GM18951 (cell line): ENCODE measurements around the gene ARMS2.

Source experiments
- POLR2A ChIP-seq: IDR thresholded peaks from 4 replicates; pipeline ENCODE4 v1.6.1; 2011; ENCODE audit warnings: mild to moderate bottlenecking; ENCODE audit not compliant: insufficient read length, insufficient read depth; ENCODE audit errors: extremely low read depth
- in situ Hi-C: fragments of 300-500 bp; cut with MboI; formaldehyde crosslinking; loops from one replicate; pipeline ENCODE4 v1.12.0; 2022; ENCODE audit warnings: low sequenced_read_pairs, mixed read lengths, inconsistent platforms; ENCODE audit not compliant: unreplicated experiment

Gene ARMS2

GRCh38 chr10:122468926-122469781, 14.7 kb downstream of the ARMS2 start:
- TF ChIP-seq POLR2A = no peak
- in situ Hi-C loops = no loop called here

- TF ChIP-seq POLR2A = no peak
- in situ Hi-C loops = no loop called here
Observed at GRCh38 chr10:122469848-122470247, 15.4 kb downstream of the ARMS2 start.

GRCh38 chr10:122471531-122472177, 17.2 kb downstream of the ARMS2 start:
- in situ Hi-C loops = no loop called here
- TF ChIP-seq POLR2A = no peak

GRCh38 chr10:122473116-122473515, 18.7 kb downstream of the ARMS2 start:
- no peak for TF ChIP-seq POLR2A
- in situ Hi-C loops = no loop called here

GRCh38 chr10:122474131-122474818, 19.8 kb downstream of the ARMS2 start:
- no peak for TF ChIP-seq POLR2A
- in situ Hi-C loops = no loop called here

GRCh38 chr10:122475100-122475499, 20.6 kb downstream of the ARMS2 start:
- in situ Hi-C loops = no loop called here
- TF ChIP-seq POLR2A = no peak

GRCh38 chr10:122475591-122476332, 21.3 kb downstream of the ARMS2 start:
- in situ Hi-C loops = no loop called here
- TF ChIP-seq POLR2A = no peak

- no peak for TF ChIP-seq POLR2A
- in situ Hi-C loops = no loop called here
Observed at GRCh38 chr10:122476333-122476695, 21.9 kb downstream of the ARMS2 start.

GRCh38 chr10:122477436-122477835, 23.0 kb downstream of the ARMS2 start:
- in situ Hi-C loops = no loop called here
- no peak for TF ChIP-seq POLR2A

- no peak for TF ChIP-seq POLR2A
- in situ Hi-C loops = no loop called here
Observed at GRCh38 chr10:122478971-122479370, 24.5 kb downstream of the ARMS2 start.

GRCh38 chr10:122480146-122480833, 25.8 kb downstream of the ARMS2 start:
- TF ChIP-seq POLR2A = no peak
- in situ Hi-C loops = no loop called here

GRCh38 chr10:122481296-122482056, 27.0 kb downstream of the ARMS2 start:
- no peak for TF ChIP-seq POLR2A
- in situ Hi-C loops = no loop called here
